GM18909 (cell line): ENCODE results near the gene INTS11.

ENCODE experiments used
- ATAC-seq: cut with Tn5 transposase; IDR thresholded peaks from one replicate; pipeline ENCODE4 v1.9.1; 2021; ENCODE audit warnings: mild to moderate bottlenecking; ENCODE audit not compliant: unreplicated experiment, poor library complexity

INTS11 gene

DNA sequence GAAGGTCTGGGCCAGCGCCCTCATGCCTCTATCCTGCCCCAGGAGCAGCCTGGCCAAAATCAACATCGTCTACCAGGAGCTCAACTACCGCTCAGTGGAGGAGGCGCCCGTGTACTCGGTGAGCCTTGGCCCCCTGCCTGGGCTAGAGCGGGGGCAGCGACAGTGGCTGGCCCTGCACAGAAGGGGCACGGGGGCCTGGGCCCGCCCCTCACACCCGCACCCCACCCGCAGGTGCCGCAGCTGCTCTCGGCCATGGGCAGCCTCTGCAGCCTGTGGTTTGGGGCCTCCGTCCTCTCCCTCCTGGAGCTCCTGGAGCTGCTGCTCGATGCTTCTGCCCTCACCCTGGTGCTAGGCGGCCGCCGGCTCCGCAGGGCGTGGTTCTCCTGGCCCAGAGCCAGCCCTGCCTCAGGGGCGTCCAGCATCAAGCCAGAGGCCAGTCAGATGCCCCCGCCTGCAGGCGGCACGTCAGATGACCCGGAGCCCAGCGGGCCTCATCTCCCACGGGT, 33.4 kb downstream of the INTS11 start:
- ATAC-seq: no peak

GRCh38 chr1:1290238-1290731, 34.2 kb downstream of the INTS11 start:
- no peak for ATAC-seq

- no peak for ATAC-seq
Observed at GRCh38 chr1:1287288-1288110, 37.0 kb downstream of the INTS11 start.

GRCh38 chr1:1286313-1287261, 37.9 kb downstream of the INTS11 start:
- no peak for ATAC-seq

DNA sequence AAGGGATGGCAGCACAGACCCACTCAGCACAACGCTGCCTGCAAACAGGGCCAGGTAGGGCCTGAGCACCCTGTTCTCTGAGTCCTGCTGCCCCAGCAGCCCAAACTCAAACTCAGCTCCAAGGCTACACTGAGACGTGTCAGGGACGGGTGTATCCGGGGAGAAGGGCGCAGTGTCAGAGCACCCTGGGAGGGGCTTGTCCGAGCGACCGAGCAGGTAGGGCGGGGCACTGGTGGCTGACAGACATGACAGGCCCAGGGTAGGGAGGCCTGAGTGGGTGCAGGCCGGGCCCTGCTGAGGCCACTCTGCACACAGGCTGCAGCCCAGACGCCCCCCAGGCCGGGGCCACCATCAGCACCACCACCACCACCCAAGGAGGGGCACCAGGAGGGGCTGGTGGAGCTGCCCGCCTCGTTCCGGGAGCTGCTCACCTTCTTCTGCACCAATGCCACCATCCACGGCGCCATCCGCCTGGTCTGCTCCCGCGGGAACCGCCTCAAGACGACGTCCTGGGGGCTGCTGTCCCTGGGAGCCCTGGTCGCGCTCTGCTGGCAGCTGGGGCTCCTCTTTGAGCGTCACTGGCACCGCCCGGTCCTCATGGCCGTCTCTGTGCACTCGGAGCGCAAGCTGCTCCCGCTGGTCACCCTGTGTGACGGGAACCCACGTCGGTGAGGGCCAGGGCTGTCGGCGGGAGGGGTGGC, 38.7 kb downstream of the INTS11 start:
- ATAC-seq: no peak

GRCh38 chr1:1285102-1285571, 39.3 kb downstream of the INTS11 start:
- no peak for ATAC-seq

GRCh38 chr1:1284221-1285101, 40.0 kb downstream of the INTS11 start:
- ATAC-seq: no peak

DNA sequence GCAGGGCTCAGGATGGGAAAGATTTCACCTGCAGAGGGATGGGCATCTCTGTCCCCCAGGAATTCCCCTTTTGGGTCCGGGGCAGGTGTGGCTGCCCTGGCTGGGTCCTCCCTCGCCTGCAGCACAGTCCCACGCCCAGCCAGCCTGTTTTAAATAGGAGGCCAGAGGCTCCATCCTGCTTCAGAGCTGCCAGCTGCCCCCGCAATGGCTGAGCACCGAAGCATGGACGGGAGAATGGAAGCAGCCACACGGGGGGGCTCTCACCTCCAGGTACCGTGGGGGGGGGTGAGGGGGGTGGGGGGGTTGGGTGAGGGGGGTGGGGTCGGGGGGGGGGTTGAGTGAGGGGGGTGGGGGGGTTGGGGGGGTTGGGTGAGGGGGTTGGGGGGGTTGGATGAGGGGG, 40.6 kb downstream of the INTS11 start:
- ATAC-seq: no peak

- ATAC-seq: no peak
Observed at GRCh38 chr1:1282998-1283397, 41.5 kb downstream of the INTS11 start.

DNA sequence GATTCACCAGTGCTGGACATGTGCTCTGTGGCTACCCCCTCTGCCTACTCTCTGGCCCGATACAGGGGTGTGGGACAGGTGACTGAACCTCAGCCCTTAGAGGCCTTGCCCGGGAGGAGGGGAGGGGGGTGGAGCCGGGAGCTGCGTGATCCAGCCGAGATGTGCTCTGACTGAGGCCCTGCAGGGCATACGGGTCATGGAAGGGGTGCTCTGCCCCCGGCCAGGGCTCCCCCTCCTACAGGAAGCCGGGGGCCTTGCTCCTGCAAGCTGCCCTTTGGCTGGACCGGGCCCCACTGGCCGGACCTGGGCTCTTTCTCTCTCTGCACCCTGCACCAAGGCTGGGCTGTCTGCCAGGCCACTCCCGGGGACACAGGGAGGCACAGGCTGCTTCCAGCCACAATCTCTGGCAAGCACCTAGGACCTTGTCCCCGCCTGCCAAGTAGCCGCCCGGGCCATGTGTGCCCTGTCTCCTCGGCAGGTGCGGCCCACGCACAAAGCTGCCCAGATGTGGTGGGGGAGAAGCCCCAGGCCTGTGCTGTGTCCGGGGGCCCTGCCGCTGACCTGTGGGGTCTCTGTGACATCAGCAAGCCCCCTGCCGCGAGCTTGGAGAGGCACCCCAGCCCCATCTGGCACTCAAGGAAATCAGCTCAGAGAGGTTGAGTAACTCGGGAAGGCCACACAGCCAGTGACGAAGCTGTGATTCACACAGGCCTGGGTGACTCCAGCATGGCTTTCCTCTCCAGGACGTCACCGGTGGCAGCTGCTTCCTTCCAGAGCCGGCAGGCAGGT, 42.7 kb downstream of the INTS11 start:
- no peak for ATAC-seq

- no peak for ATAC-seq
Observed at GRCh38 chr1:1280782-1281481, 43.5 kb downstream of the INTS11 start.

DNA sequence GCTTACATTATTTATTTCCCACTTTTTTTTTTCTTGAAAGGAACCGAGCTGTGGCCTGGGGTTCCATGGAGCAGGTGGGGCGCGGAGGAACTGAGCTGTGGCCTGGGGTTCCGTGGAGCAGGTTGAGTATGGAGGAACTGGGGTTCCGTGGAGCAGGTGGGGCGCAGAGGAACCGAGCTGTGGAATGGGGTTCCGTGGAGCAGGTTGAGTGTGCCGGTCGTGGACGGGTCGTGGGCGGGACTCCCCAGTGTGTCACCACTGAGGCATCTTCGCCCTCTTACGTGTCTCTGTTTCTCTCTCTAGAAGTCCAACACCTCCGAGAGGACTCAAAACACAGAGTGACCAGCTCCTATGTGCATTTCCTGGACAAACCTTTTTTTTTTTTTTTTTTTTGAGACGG, 45.4 kb downstream of the INTS11 start:
- ATAC-seq: no peak

DNA sequence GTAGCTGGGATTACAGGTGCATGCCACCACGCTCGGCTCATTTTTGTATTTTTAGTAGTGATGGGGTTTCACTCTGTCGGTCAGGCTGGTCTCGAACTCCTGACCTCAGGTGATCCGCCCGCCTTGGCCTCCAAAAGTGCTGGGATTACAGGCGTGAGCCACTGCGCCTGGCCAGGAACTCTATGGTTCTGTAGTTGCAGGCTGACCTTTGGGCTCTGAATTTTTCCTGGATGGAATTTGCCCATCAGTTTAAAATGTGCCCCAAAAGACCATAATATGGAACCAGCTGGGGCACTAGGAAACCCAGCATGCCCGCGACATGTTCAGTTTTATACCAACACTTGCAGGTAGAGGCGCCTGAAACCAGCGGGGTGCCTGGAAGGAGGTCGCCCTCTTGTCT, 45.8 kb downstream of the INTS11 start:
- no peak for ATAC-seq

DNA sequence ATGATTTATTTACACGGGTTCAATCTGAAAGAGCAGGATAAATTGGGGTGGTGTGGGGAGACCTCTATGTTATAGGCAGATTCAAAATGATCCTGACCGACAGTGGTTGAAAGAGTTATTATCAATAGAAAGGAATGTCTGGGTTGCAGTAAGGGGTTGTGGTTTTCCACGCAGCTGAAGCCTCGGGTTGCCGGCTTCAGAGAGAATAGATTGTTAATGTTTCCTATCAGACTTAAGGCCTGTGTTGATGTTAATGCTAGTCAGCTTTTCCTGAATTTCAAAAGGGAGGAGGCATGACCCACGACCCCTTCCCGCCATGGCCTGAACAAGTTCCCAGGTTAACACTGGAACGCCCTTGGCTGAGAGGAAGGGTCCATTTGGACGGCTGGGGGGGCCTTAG, 48.6 kb downstream of the INTS11 start:
- no peak for ATAC-seq

DNA sequence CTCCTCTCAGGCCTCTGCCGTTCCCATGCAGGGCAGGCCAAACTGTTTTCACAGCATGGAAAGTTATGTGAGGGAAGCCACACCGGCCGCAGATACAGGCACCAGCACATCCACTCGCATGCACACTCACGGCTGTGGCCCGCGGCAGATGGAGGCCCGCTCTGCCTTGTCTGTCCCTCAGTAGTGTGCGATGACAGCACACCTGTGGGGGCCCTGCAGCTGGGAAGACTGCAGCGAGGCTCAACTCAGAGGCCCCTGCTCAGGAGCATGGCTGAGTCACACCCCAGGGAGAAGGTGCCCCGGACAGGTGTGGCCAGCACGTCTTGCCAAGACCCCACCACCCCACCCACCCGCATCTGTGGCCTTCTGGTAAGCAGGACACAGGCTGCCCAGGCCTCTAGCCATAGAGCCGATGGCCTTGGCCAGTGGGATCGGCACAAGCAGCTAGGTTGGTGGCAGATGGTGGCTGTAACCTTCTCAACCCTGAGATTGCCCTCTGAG, 49.5 kb downstream of the INTS11 start:
- no peak for ATAC-seq

DNA sequence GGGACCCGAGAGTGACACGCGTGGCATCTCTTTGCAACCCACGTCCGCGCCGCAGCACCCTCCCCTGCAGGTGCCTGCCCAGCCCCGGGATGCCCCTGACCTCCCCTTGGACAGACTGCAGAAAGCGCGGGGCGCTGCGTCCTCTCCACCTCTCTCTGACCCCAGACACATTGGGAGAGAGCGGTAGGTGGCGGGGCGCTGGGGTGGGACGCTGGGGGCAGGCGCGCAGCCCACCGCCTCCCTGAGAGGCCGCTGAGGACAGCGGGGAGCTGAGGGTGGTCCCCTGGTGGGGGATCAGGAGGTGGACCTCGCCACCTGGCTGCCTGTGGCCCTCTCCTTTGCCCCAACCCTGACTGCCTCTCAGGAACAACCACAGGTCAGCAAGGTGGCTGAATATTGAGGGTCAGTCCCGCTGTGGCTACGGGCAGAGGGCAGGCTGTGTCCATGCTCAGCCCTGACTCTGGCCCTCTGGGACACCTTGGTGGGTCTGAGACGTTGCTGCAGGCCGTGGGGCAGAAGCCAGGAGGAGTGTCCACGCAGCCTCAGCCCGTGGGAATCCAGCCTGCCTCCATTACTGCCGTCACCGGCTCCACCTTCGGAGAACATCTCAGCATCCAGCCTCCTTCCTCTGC, 50.0 kb downstream of the INTS11 start:
- ATAC-seq: no peak
